Upper lobe of left lung (tissue), 6 donors: Measurements from ENCODE around the gene JAM3. TPM values are rescaled to one million over a fixed set of nuclear protein-coding genes. Genes with fewer than 3 reads are reported as not detected.

ENCODE experiments used
- ATAC-seq, 2 donors: fragments of 200-7000 bp; cut with Tn5 transposase; one replicate each; pipeline ENCODE4 v1.9.1; 2022; ENCODE audit warnings: mild to moderate bottlenecking in 2 of 2, moderate library complexity in 2 of 2; ENCODE audit not compliant: low FRiP score in 2 of 2
- DNase-seq, 2 donors: peaks; one replicate each; pipeline ENCODE4 v3.0.0-alpha.2; 2019 to 2020
- H3K27ac ChIP-seq, 4 donors: fragments of 200-600 bp; sonication (generic); one replicate each; pipeline ENCODE4 v1.5.1; 2016 to 2019
- H3K27me3 ChIP-seq, 4 donors: fragments of 200-600 bp; sonication (generic); one replicate each; pipeline ENCODE4 v1.5.1; 2017 to 2019
- H3K36me3 ChIP-seq, 4 donors: fragments of 200-600 bp; sonication (generic); one replicate each; pipeline ENCODE4 v1.5.1; 2016 to 2019
- H3K4me1 ChIP-seq, 4 donors: fragments of 200-600 bp; sonication (generic); one replicate each; pipeline ENCODE4 v1.5.1; 2018 to 2019
- H3K4me3 ChIP-seq, 4 donors: fragments of 200-600 bp; sonication (generic); one replicate each; pipeline ENCODE4 v1.5.1; 2017 to 2019; ENCODE audit warnings: mild to moderate bottlenecking in 2 of 4, moderate library complexity in 1 of 4
- H3K9me3 ChIP-seq, 4 donors: fragments of 200-600 bp; sonication (generic); one replicate each; pipeline ENCODE4 v1.5.1; 2018 to 2019
- EP300 ChIP-seq, 4 donors: sonication (generic); formaldehyde crosslinking; IDR thresholded peaks; one replicate each; pipeline ENCODE4 v1.5.1; 2017; ENCODE audit warnings: antibody characterized with exemption in 4 of 4, control low read depth in 2 of 4
- POLR2A ChIP-seq, 4 donors: fragments of 450-650 bp; IDR thresholded peaks; one replicate each; pipeline ENCODE4 v1.5.1; 2016 to 2017; ENCODE audit warnings: antibody characterized with exemption in 4 of 4, mild to moderate bottlenecking in 2 of 4
- POLR2AphosphoS5 ChIP-seq, 2 donors: sonication (generic); formaldehyde crosslinking; IDR thresholded peaks; one replicate each; pipeline ENCODE4 v1.5.1; 2017; ENCODE audit warnings: antibody characterized with exemption in 2 of 2
- WGBS, 2 donors: methylation state at CpG; one replicate each; pipeline ENCODE4 v1.1.5; 2017 to 2018; 5-methylcytosine and 5-hydroxymethylcytosine counted together
- total RNA-seq, 6 donors: library from RNA; depleted of rRNA in 4 of 6; stranded (reverse); fragments of >200 nt in 4 of 6; gene quantifications; one replicate each; pipeline versions ENCODE4 v1.1.0 to v1.2.1, GENCODE V29; 2016 to 2021
- TF ChIP-seq, protein P1 (sequence below), 6 experiments: fragments of 450-650 bp in 4 of 6; fragments of 200-600 bp in 2 of 6; sonication (generic) in 2 of 6; IDR thresholded peaks; one replicate each; pipeline ENCODE4 v1.5.1; 2016 to 2019; ENCODE audit warnings: antibody characterized with exemption in 6 of 6
- donor health status: DM: no; HTN: no; CAD: no; lungs with moderate emphysema.
- donor health status: DM: no; HTN: yes; CAD: no; lungs with severe emphysema.

Gene JAM3
- total RNA-seq, 6 donors from 2014 or later: 8.4 to 36.6 (median 18.6) TPM

DNA sequence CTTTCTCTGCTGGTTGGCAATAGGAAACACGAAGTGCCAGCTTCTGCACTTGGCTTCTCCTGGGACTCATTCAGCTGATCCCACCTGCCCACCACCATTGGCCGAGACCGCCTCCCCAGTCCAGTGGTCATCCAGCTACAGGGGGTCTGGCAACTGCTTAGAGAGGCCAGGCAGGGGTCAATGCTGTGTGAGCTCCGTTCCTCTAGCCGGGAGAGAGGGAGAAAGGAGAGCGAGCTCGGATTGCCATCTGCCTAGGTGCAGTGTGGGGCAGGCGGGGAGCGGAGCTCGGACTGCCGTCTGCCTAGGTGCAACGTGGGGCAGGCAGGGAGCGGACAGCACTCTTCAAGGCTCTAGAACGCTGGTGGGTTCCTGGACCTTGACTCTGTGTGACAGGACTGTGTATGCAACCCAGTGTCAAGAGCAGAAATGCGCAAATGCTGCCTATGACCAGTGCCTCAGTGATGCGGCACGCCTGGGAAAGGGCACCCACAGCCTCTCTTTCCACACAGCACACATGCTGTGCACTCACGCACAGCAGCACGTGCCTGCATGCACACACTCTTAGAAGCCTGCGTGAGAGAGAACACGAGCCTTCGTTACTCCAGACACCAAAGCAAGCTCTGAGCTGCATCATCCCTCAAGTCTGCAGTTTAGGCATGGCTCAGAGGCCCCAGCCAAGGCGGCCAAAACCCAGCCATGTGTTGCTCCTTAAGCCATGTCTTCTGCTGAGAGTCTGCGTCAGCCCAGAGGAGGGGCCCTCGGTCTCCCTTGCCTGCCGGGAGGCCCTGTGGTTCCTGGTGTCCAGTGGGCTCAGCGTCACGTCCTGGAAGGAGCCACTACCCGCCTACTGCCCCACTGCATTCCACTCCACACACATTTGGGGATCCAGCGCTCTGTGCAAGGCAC is 26.8 kb upstream of the JAM3 start:
- no peak overlapping the region for H3K27ac ChIP-seq
- H3K36me3 ChIP-seq: no peaks in the 10 kb centered on the region
- ATAC-seq: no peak
- no peak overlapping the region for H3K4me3 ChIP-seq
- H3K27me3 ChIP-seq: no peaks in the 10 kb centered on the region
- 90 to 91% methylated on average over 22 to 27 of the region's 30 CpGs for WGBS, 2 donors
- H3K4me1 ChIP-seq: peaks cover 6 to 16% (median 11%) of the 10 kb centered on the region in 4 donors
- no peak for TF ChIP-seq EP300 (IDR thresholded peaks at IDR 0.05)
- TF ChIP-seq, protein P1, sequence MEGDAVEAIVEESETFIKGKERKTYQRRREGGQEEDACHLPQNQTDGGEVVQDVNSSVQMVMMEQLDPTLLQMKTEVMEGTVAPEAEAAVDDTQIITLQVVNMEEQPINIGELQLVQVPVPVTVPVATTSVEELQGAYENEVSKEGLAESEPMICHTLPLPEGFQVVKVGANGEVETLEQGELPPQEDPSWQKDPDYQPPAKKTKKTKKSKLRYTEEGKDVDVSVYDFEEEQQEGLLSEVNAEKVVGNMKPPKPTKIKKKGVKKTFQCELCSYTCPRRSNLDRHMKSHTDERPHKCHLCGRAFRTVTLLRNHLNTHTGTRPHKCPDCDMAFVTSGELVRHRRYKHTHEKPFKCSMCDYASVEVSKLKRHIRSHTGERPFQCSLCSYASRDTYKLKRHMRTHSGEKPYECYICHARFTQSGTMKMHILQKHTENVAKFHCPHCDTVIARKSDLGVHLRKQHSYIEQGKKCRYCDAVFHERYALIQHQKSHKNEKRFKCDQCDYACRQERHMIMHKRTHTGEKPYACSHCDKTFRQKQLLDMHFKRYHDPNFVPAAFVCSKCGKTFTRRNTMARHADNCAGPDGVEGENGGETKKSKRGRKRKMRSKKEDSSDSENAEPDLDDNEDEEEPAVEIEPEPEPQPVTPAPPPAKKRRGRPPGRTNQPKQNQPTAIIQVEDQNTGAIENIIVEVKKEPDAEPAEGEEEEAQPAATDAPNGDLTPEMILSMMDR (IDR thresholded peaks at IDR 0.05): no peak
- TF ChIP-seq POLR2A (IDR thresholded peaks at IDR 0.05): no peak
- no peak for TF ChIP-seq POLR2AphosphoS5 (IDR thresholded peaks at IDR 0.05)
- DNase-seq: no peak
- no peaks in the 10 kb centered on the region for H3K9me3 ChIP-seq

DNA sequence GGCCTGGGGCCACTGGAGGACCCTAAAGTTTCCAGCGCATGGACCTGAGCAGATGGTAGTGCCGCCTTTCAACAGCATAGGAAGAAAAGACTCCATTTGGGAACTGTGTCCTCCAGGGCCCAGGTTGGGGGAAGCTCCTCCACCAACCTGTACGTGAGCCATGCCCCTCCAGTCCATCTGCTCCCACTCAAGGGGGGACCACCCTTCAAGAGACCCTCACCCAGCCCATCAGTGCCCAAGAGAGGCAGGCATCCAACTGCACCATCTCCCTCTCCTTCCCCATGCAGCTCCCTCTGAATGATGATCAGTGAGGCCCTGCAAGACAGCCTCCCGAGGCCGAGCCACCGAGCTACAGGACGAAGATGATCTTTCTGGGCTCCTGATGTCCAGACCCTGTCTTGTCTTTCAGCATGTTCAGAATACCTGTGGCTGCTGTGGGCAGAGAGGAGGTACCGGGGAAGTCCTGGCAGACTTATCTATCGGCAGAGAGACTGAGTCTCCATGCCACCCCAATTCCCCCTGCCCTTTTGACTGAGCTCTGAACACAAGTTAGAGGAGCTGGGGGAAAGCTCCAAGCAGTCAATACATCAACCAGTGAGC is 25.0 kb upstream of the JAM3 start:
- H3K4me3 ChIP-seq: no peak overlapping the region
- H3K27ac ChIP-seq: no peak overlapping the region
- no peaks in the 10 kb centered on the region for H3K9me3 ChIP-seq
- no peak for ATAC-seq
- WGBS, 2 donors: 90 to 94% methylated on average over 7 to 9 of the region's 9 CpGs
- TF ChIP-seq POLR2A (IDR thresholded peaks at IDR 0.05) (no peak), POLR2AphosphoS5 (IDR thresholded peaks at IDR 0.05) (no peak), EP300 (IDR thresholded peaks at IDR 0.05) (no peak)
- TF ChIP-seq, protein P1 (IDR thresholded peaks at IDR 0.05): no peak
- H3K4me1 ChIP-seq: peaks cover 0 to 5% (median 0%) of the 10 kb centered on the region in 4 donors
- H3K36me3 ChIP-seq: no peaks in the 10 kb centered on the region
- no peaks in the 10 kb centered on the region for H3K27me3 ChIP-seq
- no peak for DNase-seq

DNA sequence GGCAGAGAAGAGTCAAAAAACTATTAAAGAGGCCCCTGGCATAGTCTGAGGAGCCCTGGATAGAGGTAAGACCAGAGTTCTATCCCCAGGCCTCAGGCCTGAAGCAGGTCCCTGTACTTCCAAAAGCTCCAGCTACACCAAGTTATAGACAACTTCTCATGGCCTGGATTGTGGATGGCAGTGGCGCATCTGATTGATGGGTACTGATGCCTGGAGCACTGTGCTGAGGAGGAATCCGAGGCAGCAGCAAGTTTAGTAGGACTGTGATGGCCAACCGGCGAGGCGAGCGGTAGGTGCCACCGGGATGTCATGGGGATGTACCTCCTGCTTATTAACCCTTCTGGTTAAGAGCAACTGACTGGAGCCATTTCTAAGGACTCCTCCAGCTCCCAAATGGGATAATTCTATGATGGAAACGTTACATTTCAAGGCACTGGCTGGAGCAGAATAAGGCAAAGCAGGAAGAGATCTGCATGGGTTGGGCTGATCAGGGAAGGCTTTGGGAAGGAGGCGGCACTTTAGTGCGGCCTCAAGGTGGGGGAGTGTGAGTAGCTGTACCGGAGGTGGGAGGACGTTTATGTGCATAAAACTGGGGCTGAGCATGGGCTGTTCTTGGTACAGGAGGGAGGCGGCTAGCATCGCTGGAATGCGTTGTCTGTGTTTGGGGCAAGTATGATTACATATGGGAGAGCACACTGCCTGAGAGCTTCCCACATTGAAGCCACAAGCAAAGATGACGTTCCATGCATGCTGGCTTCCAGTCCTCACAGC is 24.2 kb upstream of the JAM3 start:
- no peaks in the 10 kb centered on the region for H3K9me3 ChIP-seq
- WGBS, 2 donors: 91 to 92% methylated on average over 13 to 16 of the region's 16 CpGs

DNA sequence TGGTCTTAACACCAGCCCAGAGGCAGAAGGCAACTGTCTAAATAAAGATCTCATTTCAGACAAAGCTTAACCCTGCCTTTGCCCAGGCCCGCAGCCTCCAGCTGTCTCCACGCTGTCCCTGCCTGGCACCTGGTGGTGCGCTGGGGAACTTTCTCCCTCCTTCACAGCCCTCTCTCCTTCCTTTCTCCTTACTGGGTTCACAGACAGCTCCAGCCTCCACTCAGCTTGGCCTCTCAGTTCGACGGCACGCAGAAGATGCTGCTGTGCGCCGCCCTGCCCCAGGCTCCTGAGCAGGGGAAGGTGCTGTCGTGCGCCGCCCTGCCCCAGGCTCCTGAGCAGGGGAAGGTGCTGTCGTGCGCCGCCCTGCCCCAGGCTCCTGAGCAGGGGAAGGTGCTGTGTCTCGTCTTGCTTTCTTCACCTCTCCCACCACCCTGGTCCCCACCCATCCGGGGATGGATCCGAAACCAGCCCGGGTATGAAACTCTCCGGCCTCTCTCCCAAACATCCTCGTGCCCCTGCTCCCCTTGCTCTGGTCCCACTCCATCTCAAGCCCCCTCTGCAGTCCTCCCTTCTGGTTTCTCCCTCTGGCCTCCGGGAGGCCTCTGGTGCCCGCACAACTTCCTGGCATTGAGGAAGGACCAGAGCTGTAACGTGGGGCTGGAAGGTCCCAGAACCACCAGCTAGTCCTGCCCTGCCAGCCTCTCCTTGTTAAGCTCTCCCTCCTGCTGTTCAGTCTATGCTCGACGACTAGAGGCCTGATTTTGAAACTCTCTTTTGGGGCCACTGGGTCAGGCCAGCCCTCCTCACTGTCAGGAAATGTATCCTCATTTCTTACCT is 22.9 kb upstream of the JAM3 start:
- WGBS, 2 donors: 80 to 83% methylated on average over 24 to 25 of the region's 25 CpGs
- no peak for ATAC-seq
- no peaks in the 10 kb centered on the region for H3K27me3 ChIP-seq
- peak in 1 of 2 donors; percentile 79 for DNase-seq
- peaks cover 4 to 9% (median 6%) of the 10 kb centered on the region in 4 donors for H3K4me1 ChIP-seq
- H3K36me3 ChIP-seq: no peaks in the 10 kb centered on the region
- H3K4me3 ChIP-seq: no peak overlapping the region
- no peaks in the 10 kb centered on the region for H3K9me3 ChIP-seq
- no peak for TF ChIP-seq POLR2AphosphoS5 (IDR thresholded peaks at IDR 0.05)
- TF ChIP-seq, protein P1 (IDR thresholded peaks at IDR 0.05): peak in 1 of 6 experiments; percentile 22
- no peak overlapping the region for H3K27ac ChIP-seq

More for the DNA sequence above, 24.2 kb upstream of the JAM3 start:
- no peaks in the 10 kb centered on the region for H3K36me3 ChIP-seq
- no peak overlapping the region for H3K27ac ChIP-seq
- peaks cover 0 to 4% (median 0%) of the 10 kb centered on the region in 4 donors for H3K4me1 ChIP-seq
- H3K4me3 ChIP-seq: no peak overlapping the region
- H3K27me3 ChIP-seq: no peaks in the 10 kb centered on the region
- ATAC-seq (no peak), DNase-seq (no peak)
- no peak for TF ChIP-seq EP300 (IDR thresholded peaks at IDR 0.05)
- TF ChIP-seq POLR2AphosphoS5 (IDR thresholded peaks at IDR 0.05): no peak
- no peak for TF ChIP-seq POLR2A (IDR thresholded peaks at IDR 0.05)
- TF ChIP-seq, protein P1 (IDR thresholded peaks at IDR 0.05): no peak
